ENCODE measurements around the gene CCDC157. TPM values are rescaled to one million over a fixed set of nuclear protein-coding genes. Genes with fewer than 3 reads are reported as not detected.
A peak's percentile ranks its signal among the peaks of the same experiment; 100 is the strongest.

CCDC157 gene
- polyA plus RNA-seq, 2 donors, result 1.6 to 2.2 TPM

GRCh38 chr22:30325724-30326254 lies 31.0 kb upstream of the CCDC157 start:
- Histone ChIP-seq H3K4me1 (ENCODE audit: control insufficient read depth in 2 of 2, insufficient read depth in 2 of 2, low read length in 1 of 2) (peaks cover 2 to 19% of the 10 kb centered on the region in 2 donors), H3K4me3 (ENCODE audit: low read depth in 1 of 2, low read length in 2 of 2) (peak overlapping the region; percentile 56 to 95), H3K9me3 (ENCODE audit: control insufficient read depth in 2 of 2, insufficient read depth in 1 of 2, low read depth in 1 of 2, low read length in 1 of 2) (no peaks in the 10 kb centered on the region), H3K27ac (ENCODE audit: low read depth in 2 of 2, low read length in 1 of 2) (peak overlapping the region; percentile 84 to 87), H3K36me3 (ENCODE audit: control insufficient read depth in 2 of 2, insufficient read depth in 2 of 2, low read length in 1 of 2) (peaks cover 0 to 7% of the 10 kb centered on the region in 2 donors), H3K27me3 (ENCODE audit: control insufficient read depth in 1 of 2, insufficient read depth in 2 of 2, low read length in 2 of 2) (no peaks in the 10 kb centered on the region)
- 26% methylated on average over 14 of the region's 14 CpGs for WGBS, 2 donors

- H3K27me3 ChIP-seq (ENCODE audit: control insufficient read depth in 1 of 2, insufficient read depth in 2 of 2, low read length in 2 of 2), result no peaks in the 10 kb centered on the region
- H3K27ac ChIP-seq (ENCODE audit: low read depth in 2 of 2, low read length in 1 of 2), result peak overlapping the region; percentile 84 to 87
- peaks cover 2 to 16% of the 10 kb centered on the region in 2 donors for H3K4me1 ChIP-seq (ENCODE audit: control insufficient read depth in 2 of 2, insufficient read depth in 2 of 2, low read length in 1 of 2)
- peaks cover 0 to 6% of the 10 kb centered on the region in 2 donors for H3K36me3 ChIP-seq (ENCODE audit: control insufficient read depth in 2 of 2, insufficient read depth in 2 of 2, low read length in 1 of 2)
- no peaks in the 10 kb centered on the region for H3K9me3 ChIP-seq (ENCODE audit: control insufficient read depth in 2 of 2, insufficient read depth in 1 of 2, low read depth in 1 of 2, low read length in 1 of 2)
- H3K4me3 ChIP-seq (ENCODE audit: low read depth in 1 of 2, low read length in 2 of 2), result peak overlapping the region; percentile 56 to 95
- WGBS, 2 donors, result 0 to 1% methylated on average over 33 to 34 of the region's 34 CpGs
Measured at GRCh38 chr22:30326255-30326705, 30.5 kb upstream of the CCDC157 start.

- Histone ChIP-seq H3K27me3 (ENCODE audit: control insufficient read depth in 1 of 2, insufficient read depth in 2 of 2, low read length in 2 of 2) (no peaks in the 10 kb centered on the region), H3K27ac (ENCODE audit: low read depth in 2 of 2, low read length in 1 of 2) (peak within 1 kb of the TSS; percentile 87 to 94), H3K9me3 (ENCODE audit: control insufficient read depth in 2 of 2, insufficient read depth in 1 of 2, low read depth in 1 of 2, low read length in 1 of 2) (no peaks in the 10 kb centered on the region), H3K36me3 (ENCODE audit: control insufficient read depth in 2 of 2, insufficient read depth in 2 of 2, low read length in 1 of 2) (peaks cover 0 to 7% of the 10 kb centered on the region in 2 donors), H3K4me1 (ENCODE audit: control insufficient read depth in 2 of 2, insufficient read depth in 2 of 2, low read length in 1 of 2) (peaks cover 2 to 14% of the 10 kb centered on the region in 2 donors), H3K4me3 (ENCODE audit: low read depth in 1 of 2, low read length in 2 of 2) (peak within 1 kb of the TSS; percentile 56 to 95)
- WGBS, 2 donors, result 0 to 1% methylated on average over 43 to 69 of the region's 69 CpGs
Measured at GRCh38 chr22:30326706-30327362, 30.0 kb upstream of the CCDC157 start, which contains the start of gene TBC1D10A. TBC1D10A (minus strand) TSS chr22:30326941; CDS start chr22:30326881, 60 bp downstream.

GRCh38 chr22:30327864-30328345 lies 28.9 kb upstream of the CCDC157 start:
- peak overlapping the region in 1 of 2 donors; percentile 94 for H3K27ac ChIP-seq (ENCODE audit: low read depth in 2 of 2, low read length in 1 of 2)
- 60 to 64% methylated on average over 5 of the region's 5 CpGs for WGBS, 2 donors
- no peaks in the 10 kb centered on the region for H3K9me3 ChIP-seq (ENCODE audit: control insufficient read depth in 2 of 2, insufficient read depth in 1 of 2, low read depth in 1 of 2, low read length in 1 of 2)

GRCh38 chr22:30328466-30329049 lies 28.2 kb upstream of the CCDC157 start:
- peaks cover 4 to 13% of the 10 kb centered on the region in 2 donors for H3K36me3 ChIP-seq (ENCODE audit: control insufficient read depth in 2 of 2, insufficient read depth in 2 of 2, low read length in 1 of 2)
- H3K27me3 ChIP-seq (ENCODE audit: control insufficient read depth in 1 of 2, insufficient read depth in 2 of 2, low read length in 2 of 2), result no peaks in the 10 kb centered on the region
- WGBS, 2 donors, result 82 to 83% methylated on average over 3 of the region's 3 CpGs
- H3K9me3 ChIP-seq (ENCODE audit: control insufficient read depth in 2 of 2, insufficient read depth in 1 of 2, low read depth in 1 of 2, low read length in 1 of 2), result no peaks in the 10 kb centered on the region
- no peak overlapping the region for H3K4me3 ChIP-seq (ENCODE audit: low read depth in 1 of 2, low read length in 2 of 2)
- H3K4me1 ChIP-seq (ENCODE audit: control insufficient read depth in 2 of 2, insufficient read depth in 2 of 2, low read length in 1 of 2), result peaks cover 2 to 11% of the 10 kb centered on the region in 2 donors
- no peak overlapping the region for H3K27ac ChIP-seq (ENCODE audit: low read depth in 2 of 2, low read length in 1 of 2)

More at GRCh38 chr22:30327864-30328345, 28.9 kb upstream of the CCDC157 start:
- peaks cover 2 to 11% of the 10 kb centered on the region in 2 donors for H3K4me1 ChIP-seq (ENCODE audit: control insufficient read depth in 2 of 2, insufficient read depth in 2 of 2, low read length in 1 of 2)
- no peak overlapping the region for H3K4me3 ChIP-seq (ENCODE audit: low read depth in 1 of 2, low read length in 2 of 2)
- no peaks in the 10 kb centered on the region for H3K27me3 ChIP-seq (ENCODE audit: control insufficient read depth in 1 of 2, insufficient read depth in 2 of 2, low read length in 2 of 2)
- H3K36me3 ChIP-seq (ENCODE audit: control insufficient read depth in 2 of 2, insufficient read depth in 2 of 2, low read length in 1 of 2), result peaks cover 0 to 13% of the 10 kb centered on the region in 2 donors

GRCh38 chr22:30332551-30332950 lies 24.3 kb upstream of the CCDC157 start:
- WGBS, 2 donors, result 79 to 80% methylated on average over 5 of the region's 5 CpGs
- Histone ChIP-seq H3K9me3 (ENCODE audit: control insufficient read depth in 2 of 2, insufficient read depth in 1 of 2, low read depth in 1 of 2, low read length in 1 of 2) (no peaks in the 10 kb centered on the region), H3K36me3 (ENCODE audit: control insufficient read depth in 2 of 2, insufficient read depth in 2 of 2, low read length in 1 of 2) (peaks cover 32 to 48% of the 10 kb centered on the region in 2 donors), H3K4me3 (ENCODE audit: low read depth in 1 of 2, low read length in 2 of 2) (no peak overlapping the region), H3K27me3 (ENCODE audit: control insufficient read depth in 1 of 2, insufficient read depth in 2 of 2, low read length in 2 of 2) (no peaks in the 10 kb centered on the region), H3K4me1 (ENCODE audit: control insufficient read depth in 2 of 2, insufficient read depth in 2 of 2, low read length in 1 of 2) (peaks cover 0 to 4% of the 10 kb centered on the region in 2 donors), H3K27ac (ENCODE audit: low read depth in 2 of 2, low read length in 1 of 2) (no peak overlapping the region)

- Histone ChIP-seq H3K27me3 (ENCODE audit: control insufficient read depth in 1 of 2, insufficient read depth in 2 of 2, low read length in 2 of 2) (no peaks in the 10 kb centered on the region), H3K36me3 (ENCODE audit: control insufficient read depth in 2 of 2, insufficient read depth in 2 of 2, low read length in 1 of 2) (peaks cover 32 to 53% of the 10 kb centered on the region in 2 donors), H3K4me1 (ENCODE audit: control insufficient read depth in 2 of 2, insufficient read depth in 2 of 2, low read length in 1 of 2) (peaks cover 0 to 4% of the 10 kb centered on the region in 2 donors), H3K4me3 (ENCODE audit: low read depth in 1 of 2, low read length in 2 of 2) (no peak overlapping the region), H3K9me3 (ENCODE audit: control insufficient read depth in 2 of 2, insufficient read depth in 1 of 2, low read depth in 1 of 2, low read length in 1 of 2) (no peaks in the 10 kb centered on the region), H3K27ac (ENCODE audit: low read depth in 2 of 2, low read length in 1 of 2) (no peak overlapping the region)
- 82 to 88% methylated on average over 2 of the region's 2 CpGs for WGBS, 2 donors
Measured at GRCh38 chr22:30332994-30333706, 23.7 kb upstream of the CCDC157 start.

- Histone ChIP-seq H3K27me3 (ENCODE audit: control insufficient read depth in 1 of 2, insufficient read depth in 2 of 2, low read length in 2 of 2) (no peaks in the 10 kb centered on the region), H3K4me1 (ENCODE audit: control insufficient read depth in 2 of 2, insufficient read depth in 2 of 2, low read length in 1 of 2) (peaks cover 0 to 4% of the 10 kb centered on the region in 2 donors), H3K4me3 (ENCODE audit: low read depth in 1 of 2, low read length in 2 of 2) (no peak overlapping the region), H3K36me3 (ENCODE audit: control insufficient read depth in 2 of 2, insufficient read depth in 2 of 2, low read length in 1 of 2) (peaks cover 36 to 57% of the 10 kb centered on the region in 2 donors), H3K27ac (ENCODE audit: low read depth in 2 of 2, low read length in 1 of 2) (no peak overlapping the region), H3K9me3 (ENCODE audit: control insufficient read depth in 2 of 2, insufficient read depth in 1 of 2, low read depth in 1 of 2, low read length in 1 of 2) (no peaks in the 10 kb centered on the region)
- WGBS, 2 donors, result 84% methylated on average over 3 of the region's 3 CpGs
Measured at GRCh38 chr22:30333707-30334087, 23.1 kb upstream of the CCDC157 start.

GRCh38 chr22:30334646-30335045 lies 22.2 kb upstream of the CCDC157 start:
- Histone ChIP-seq H3K36me3 (ENCODE audit: control insufficient read depth in 2 of 2, insufficient read depth in 2 of 2, low read length in 1 of 2) (peaks cover 41 to 65% of the 10 kb centered on the region in 2 donors), H3K27me3 (ENCODE audit: control insufficient read depth in 1 of 2, insufficient read depth in 2 of 2, low read length in 2 of 2) (no peaks in the 10 kb centered on the region), H3K27ac (ENCODE audit: low read depth in 2 of 2, low read length in 1 of 2) (peak overlapping the region in 1 of 2 donors; percentile 16), H3K4me3 (ENCODE audit: low read depth in 1 of 2, low read length in 2 of 2) (no peak overlapping the region), H3K9me3 (ENCODE audit: control insufficient read depth in 2 of 2, insufficient read depth in 1 of 2, low read depth in 1 of 2, low read length in 1 of 2) (no peaks in the 10 kb centered on the region), H3K4me1 (ENCODE audit: control insufficient read depth in 2 of 2, insufficient read depth in 2 of 2, low read length in 1 of 2) (peaks cover 0 to 4% of the 10 kb centered on the region in 2 donors)
- WGBS, 2 donors, result 94 to 97% methylated on average over 4 of the region's 4 CpGs

Measured in esophagus (tissue), 2 donors.